Hippocampal formation (tissue), 2 donors: ENCODE data around the gene DRAP1.
A peak's percentile ranks its signal among the peaks of the same experiment; 100 is the strongest.

Experiments
- DNase-seq, 2 donors: peaks; one replicate each; lab custom pipeline; 2025; lab: John Stamatoyannopoulos, UW

DRAP1 gene

GRCh38 chr11:65903715-65904114 is 15.5 kb upstream of the DRAP1 start:
- DNase-seq = no peak

GRCh38 chr11:65906602-65907001 is 12.6 kb upstream of the DRAP1 start:
- DNase-seq = no peak

DNA sequence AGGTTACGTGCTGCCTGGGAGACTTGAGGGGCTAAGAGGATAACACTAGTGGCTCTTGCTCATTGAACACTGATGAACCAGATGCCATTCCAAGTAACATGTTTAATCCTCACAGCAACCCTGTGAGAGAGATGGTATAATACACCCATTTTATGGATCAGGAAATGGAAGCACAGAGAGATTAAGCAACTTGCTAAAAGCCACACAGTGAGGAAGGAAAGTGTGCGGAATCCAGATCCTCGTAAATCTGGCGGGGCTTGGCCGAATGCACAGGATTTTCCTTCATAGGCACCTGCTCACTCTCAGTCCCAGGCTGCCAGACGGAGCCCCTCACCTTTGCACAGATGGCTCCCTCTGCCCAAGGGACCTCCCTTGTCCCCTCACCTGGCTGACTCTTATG is 11.3 kb upstream of the DRAP1 start:
- no peak for DNase-seq

DNA sequence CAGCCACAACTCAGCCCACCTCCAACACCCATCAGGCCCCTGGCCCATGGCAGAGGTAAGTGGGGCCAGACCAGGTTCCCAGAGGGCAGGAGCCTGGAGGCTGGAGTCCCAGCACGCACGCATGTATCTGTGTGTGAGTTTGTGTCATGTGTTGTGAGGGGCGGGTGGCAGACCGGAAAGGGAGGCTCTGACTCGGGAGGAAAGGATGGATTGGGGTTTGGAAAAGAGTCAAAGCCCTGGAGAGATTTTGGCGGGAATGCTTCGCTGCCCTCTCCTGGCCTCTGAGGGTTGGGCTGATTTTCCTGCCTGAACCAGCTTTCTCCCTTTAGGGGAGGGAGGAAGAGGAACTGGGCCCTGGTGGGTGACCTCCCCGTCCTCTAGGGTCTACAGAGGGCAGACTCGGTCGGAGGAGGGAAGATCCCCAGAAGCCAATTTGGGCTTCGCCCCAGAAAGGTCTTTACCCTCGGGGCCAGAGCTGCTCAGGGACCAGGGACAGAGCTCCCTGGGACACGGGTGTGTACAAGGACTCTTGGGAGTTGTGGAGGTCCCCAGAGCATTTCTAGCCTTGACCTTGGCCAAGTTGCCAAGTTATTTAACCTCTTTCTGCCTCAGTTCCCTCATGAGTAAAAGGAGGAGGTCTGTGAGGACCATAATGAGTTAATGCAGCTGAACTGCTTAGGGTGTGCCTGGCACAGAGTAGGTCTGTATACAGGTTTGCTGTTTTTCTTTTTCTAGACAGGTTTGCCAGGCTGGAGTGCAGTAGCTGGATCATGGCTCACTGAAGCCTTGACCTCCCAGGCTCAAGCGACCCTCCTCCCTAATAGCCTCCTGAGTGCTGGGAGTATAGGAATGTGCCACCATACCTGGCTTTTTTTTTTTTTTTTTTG is 7.3 kb upstream of the DRAP1 start:
- DNase-seq = no peak

DNA sequence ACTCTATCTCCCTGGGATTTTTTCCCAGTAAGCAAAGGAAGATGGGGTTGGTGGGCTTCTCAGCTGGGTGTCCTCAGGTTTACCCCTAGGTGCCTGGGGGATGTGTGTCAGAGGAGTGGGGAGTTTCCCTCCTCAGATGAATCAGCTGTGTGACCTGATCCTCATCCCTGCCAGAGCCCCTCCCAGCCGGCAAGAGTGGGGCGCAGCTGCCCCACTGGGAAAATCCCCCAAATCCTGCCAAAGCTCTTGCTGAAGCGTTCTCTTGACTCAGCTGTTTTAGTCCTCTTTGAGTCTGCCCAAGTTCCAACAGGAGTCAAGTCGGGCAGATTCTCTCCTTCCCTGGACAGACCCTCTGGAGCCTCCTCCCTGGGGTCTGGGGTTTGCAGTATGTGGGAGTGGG is 6.4 kb upstream of the DRAP1 start:
- DNase-seq = no peak

- no peak for DNase-seq
These were observed 4.0 kb upstream of the DRAP1 start for GRCh38 chr11:65915101-65915820.

DNA sequence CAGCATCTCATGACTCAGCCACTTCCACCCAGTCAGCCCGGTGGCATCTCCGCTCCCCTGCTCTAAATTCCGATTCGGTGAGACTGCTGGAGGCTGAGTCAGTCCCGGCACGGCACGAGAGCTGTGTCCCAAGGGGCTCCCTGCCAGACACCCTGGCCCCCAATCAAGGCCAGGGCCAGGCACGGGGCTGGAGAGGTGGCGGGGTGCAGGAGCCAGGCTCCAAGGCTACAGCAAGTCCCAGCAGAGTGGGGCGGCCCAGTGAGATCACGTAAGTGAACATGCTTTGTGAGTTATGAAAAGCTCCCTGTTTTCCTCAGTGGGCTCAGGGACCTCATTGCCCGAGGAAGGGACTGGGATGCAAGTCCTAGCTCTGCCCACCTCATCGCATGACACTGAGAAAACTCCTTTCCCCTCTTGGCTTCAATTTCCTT is 3.4 kb upstream of the DRAP1 start:
- DNase-seq = no peak

DNA sequence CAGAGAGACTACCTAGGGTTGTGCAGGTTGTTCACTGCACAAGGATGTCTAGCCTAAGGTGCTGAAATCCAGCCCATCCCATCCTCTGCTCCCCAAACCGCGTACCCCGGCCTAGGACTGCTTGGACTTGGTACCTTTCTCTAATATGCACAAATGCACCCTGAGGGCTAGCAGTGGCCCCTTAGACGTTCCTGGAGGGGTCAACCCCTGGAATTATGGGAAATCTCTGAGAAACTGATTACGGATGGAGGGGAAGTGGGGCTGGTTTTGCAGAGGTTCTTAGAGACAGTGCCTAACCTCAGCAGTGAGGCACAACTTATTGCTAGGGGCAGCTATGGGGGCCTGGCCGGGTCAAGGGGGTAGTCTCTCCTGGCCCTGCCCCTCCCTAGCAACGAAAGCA is 2.8 kb upstream of the DRAP1 start:
- DNase-seq = no peak

GRCh38 chr11:65917077-65917433 is 2.2 kb upstream of the DRAP1 start:
- DNase-seq = no peak

DNA sequence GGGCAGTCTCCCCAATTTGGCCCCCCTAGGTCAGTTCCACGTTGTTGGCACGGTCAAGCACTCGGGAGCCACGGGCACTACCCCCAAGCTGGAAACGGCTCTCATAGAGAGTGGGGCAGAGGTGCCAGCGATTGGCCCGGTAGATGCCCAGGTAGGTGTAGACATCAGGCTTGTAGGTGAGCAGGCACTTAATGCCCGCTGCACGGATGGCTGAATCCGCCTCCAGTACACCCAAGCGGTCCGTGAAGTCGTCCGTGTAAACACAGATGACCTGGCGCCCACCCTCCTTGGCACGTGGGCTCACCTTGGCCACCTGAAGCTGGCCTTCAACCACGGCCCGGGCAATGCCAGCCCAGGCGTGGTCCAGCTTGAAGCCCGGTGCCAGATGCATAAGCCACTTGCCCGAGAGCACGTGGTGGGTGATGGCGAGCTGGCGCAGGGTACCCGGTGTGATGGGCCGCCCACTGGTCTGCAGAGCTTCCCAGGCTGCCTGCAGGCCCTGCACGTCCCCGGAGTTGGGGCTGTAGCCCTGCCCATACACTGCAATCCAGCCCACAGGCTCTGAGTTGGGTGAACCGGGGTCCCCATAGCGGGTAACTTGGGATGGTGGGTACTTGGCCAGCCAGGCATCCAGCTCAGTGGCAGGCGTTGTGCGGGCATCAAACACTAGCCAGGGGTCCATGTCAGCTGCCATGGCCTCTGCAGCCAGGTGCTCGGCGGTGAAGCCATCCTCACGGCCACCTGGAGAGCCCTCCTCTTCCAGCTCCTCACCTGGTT is 1.6 kb upstream of the DRAP1 start:
- DNase-seq = no peak

GRCh38 chr11:65918211-65919140 is 750 bp upstream of the DRAP1 start, which contains the start of gene C11orf68:
C11orf68 (minus strand) TSS chr11:65919062; CDS start chr11:65919031, 31 bp downstream.
- DNase-seq = no peak

DNA sequence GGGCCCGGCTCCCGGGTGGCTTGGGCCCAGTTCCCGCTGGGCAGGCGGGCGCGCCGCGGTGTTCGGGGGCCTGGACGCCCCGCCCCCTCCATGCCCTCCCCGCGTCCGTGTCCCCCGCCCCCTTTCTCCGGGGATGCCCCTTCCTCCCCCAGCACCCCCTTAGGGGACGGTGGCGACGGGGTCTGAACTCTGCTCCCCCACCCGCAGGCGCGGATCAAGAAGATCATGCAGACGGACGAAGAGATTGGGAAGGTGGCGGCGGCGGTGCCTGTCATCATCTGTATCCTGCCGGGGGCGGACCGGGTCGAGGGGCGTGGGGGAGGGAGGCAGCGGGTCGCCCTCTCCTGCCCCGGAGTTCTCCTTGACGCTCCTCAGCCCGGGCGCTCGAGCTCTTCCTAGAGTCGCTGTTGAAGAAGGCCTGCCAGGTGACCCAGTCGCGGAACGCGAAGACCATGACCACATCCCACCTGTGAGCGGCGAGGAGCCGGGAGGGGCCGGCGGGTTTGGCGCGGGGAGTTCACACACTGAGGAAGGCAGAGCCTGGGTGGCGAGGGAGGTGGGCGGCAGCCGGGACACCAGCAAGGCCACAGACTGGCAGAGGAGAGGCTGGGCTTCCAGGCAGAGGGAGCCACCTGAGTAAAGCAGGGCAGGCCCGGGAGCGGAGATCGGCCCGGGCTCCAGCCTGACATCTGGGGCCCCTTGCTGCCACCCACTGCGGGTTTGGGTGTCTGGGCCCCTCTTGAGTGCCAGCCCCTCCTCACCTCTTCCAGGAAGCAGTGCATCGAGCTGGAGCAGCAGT is 546 bp downstream of the DRAP1 start:
- DNase-seq = peak in 1 of 2 donors; percentile 36

DNA sequence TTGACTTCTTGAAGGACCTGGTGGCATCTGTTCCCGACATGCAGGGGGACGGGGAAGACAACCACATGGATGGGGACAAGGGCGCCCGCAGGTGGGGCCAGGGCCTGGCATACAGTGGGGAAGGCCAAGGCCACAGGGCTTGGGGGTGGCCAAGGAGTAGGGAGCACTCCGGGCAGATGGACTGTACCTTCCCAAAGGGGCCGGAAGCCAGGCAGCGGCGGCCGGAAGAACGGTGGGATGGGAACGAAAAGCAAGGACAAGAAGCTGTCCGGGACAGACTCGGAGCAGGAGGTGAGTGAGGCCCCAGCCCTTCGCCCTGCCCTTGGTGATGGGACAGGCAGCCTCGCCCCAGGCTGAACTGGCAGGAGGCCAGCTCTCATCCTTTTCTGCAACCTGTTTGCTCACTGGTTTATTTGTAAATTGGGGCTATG is 1.2 kb downstream of the DRAP1 start:
- no peak for DNase-seq

GRCh38 chr11:65921033-65921555 is 1.9 kb downstream of the DRAP1 start:
- no peak for DNase-seq

DNA sequence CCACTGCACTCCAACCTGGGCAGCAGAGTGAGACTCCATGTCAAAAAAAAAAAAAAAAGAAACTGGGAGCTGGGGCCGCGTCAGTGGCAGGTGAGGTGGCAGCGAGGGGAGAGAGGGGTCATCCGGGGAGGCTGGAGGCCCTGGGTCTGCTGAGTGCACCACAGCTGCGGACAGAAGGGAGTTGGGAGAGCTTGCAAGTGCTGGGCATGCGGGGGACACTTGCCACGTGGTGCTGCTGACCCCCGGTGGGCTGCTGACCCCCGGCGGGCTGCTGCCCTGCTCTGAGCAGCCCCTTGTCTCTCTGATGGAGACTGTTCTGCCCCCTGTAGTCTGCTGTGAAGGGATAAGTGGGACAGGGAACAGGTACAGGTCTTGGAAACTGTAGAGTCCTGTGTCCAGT is 2.6 kb downstream of the DRAP1 start:
- DNase-seq = no peak

GRCh38 chr11:65922565-65922964 is 3.3 kb downstream of the DRAP1 start:
- no peak for DNase-seq

GRCh38 chr11:65925397-65925796 is 6.2 kb downstream of the DRAP1 start:
- no peak for DNase-seq

- peak in 1 of 2 donors; percentile 20 for DNase-seq
These were observed 8.7 kb downstream of the DRAP1 start for GRCh38 chr11:65927904-65928397.

- no peak for DNase-seq
These were observed 9.4 kb downstream of the DRAP1 start for GRCh38 chr11:65928667-65929066.
